Calu3 (cell line): ENCODE data around the gene TAC3. TPM values are rescaled to one million over a fixed set of nuclear protein-coding genes. Genes with fewer than 3 reads are reported as not detected.
"Not testable (repeated sequence)": the region's sequence is repeated elsewhere in the genome, so short reads cannot be mapped to it uniquely, and the experiment has no call there.

ENCODE experiments used
- BruUV-seq: library from RNA; stranded (reverse); fragments of 400-500 nt; replicated peaks from 2 replicates; lab custom pipeline; 2021; lab: Mats Ljungman, UMichigan
- CTCF ChIA-PET: fragments of 300-600 bp; sonication (Branson Sonifier 250); formaldehyde crosslinking; loops from one replicate; lab custom pipeline; 2022; ENCODE audit warnings: antibody characterized with exemption; lab: Charles Lee
- DNase-seq: peaks from one replicate; pipeline ENCODE4 v3.0.0; 2022
- H3K27ac Mint-ChIP-seq: one replicate; pipeline ENCODE4 v1.8.0; 2022; ENCODE audit warnings: mixed read lengths; ENCODE audit not compliant: unreplicated experiment
- H3K27me3 Mint-ChIP-seq: one replicate; pipeline ENCODE4 v1.8.0; 2022; ENCODE audit warnings: mixed read lengths; ENCODE audit not compliant: unreplicated experiment
- H3K36me3 Mint-ChIP-seq: one replicate; pipeline ENCODE4 v1.8.0; 2022; ENCODE audit warnings: mild to moderate bottlenecking, moderate library complexity, mixed read lengths; ENCODE audit not compliant: insufficient read depth, unreplicated experiment
- H3K4me1 Mint-ChIP-seq: one replicate; pipeline ENCODE4 v1.8.0; 2022; ENCODE audit warnings: mild to moderate bottlenecking, low read depth, mixed read lengths; ENCODE audit not compliant: unreplicated experiment
- H3K4me3 Mint-ChIP-seq: one replicate; pipeline ENCODE4 v1.8.0; 2022; ENCODE audit warnings: mild to moderate bottlenecking, low read depth, moderate library complexity, mixed read lengths; ENCODE audit not compliant: unreplicated experiment
- H3K9me3 Mint-ChIP-seq: one replicate; pipeline ENCODE4 v1.8.0; 2022; ENCODE audit warnings: low read depth, mixed read lengths; ENCODE audit not compliant: unreplicated experiment
- intact Hi-C: fragments of 100-400 bp; cut with micrococcal nuclease; formaldehyde crosslinking; loops from one replicate; pipeline ENCODE4 v1.10.0; 2022; ENCODE audit not compliant: unreplicated experiment
- total RNA-seq: library from RNA; stranded (reverse); gene quantifications from 2 replicates; pipeline ENCODE4 v1.2.3, GENCODE V29; 2022
- TF ChIP-seq, protein P1 (sequence below): fragments of 200-600 bp; IDR thresholded peaks from one replicate; pipeline ENCODE4 v1.8.0; 2022; ENCODE audit warnings: antibody characterized with exemption; ENCODE audit not compliant: unreplicated experiment

Gene TAC3
- total RNA-seq, 1 experiment from 2014 or later, result not detected

GRCh38 chr12:57019983-57020719 is 3.8 kb upstream of the TAC3 start:
- no peaks in the 10 kb centered on the region for H3K4me1 Mint-ChIP-seq
- CTCF ChIA-PET, result no interaction called here
- BruUV-seq, result no TSS peak
- no peak overlapping the region for H3K27ac Mint-ChIP-seq
- DNase-seq, result no peak
- peaks cover 28% of the 10 kb centered on the region for H3K27me3 Mint-ChIP-seq
- H3K36me3 Mint-ChIP-seq, result no peaks in the 10 kb centered on the region
- H3K4me3 Mint-ChIP-seq, result no peak overlapping the region
- intact Hi-C loops, result no loop called here
- no peaks in the 10 kb centered on the region for H3K9me3 Mint-ChIP-seq
- TF ChIP-seq, protein P1, sequence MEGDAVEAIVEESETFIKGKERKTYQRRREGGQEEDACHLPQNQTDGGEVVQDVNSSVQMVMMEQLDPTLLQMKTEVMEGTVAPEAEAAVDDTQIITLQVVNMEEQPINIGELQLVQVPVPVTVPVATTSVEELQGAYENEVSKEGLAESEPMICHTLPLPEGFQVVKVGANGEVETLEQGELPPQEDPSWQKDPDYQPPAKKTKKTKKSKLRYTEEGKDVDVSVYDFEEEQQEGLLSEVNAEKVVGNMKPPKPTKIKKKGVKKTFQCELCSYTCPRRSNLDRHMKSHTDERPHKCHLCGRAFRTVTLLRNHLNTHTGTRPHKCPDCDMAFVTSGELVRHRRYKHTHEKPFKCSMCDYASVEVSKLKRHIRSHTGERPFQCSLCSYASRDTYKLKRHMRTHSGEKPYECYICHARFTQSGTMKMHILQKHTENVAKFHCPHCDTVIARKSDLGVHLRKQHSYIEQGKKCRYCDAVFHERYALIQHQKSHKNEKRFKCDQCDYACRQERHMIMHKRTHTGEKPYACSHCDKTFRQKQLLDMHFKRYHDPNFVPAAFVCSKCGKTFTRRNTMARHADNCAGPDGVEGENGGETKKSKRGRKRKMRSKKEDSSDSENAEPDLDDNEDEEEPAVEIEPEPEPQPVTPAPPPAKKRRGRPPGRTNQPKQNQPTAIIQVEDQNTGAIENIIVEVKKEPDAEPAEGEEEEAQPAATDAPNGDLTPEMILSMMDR, result no peak

DNA sequence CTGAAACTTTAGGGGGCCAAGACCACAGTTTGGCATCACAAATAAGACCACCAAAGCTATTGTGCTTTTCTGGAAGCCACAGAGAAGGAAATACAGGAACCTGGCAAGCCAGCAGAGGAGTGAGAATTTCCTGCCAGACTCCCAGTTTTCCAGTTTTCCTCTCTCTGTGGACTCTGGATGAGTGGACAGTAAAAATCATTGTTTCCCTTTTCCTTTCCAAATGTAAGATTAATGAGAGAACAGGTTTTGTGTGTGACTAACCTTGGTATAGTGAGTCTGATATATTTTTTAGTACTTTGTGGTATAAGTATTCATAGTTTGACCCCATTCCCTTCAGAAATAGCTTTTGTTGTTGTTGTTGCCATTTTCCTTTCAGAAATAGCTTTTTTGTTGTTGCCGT is 2.6 kb upstream of the TAC3 start:
- peaks cover 28% of the 10 kb centered on the region for H3K27me3 Mint-ChIP-seq
- BruUV-seq, result no TSS peak
- no peak overlapping the region for H3K4me3 Mint-ChIP-seq
- no peak overlapping the region for H3K27ac Mint-ChIP-seq
- no peak for DNase-seq
- TF ChIP-seq, protein P1, result no peak
- CTCF ChIA-PET, result interaction anchor here (0.5 kb wide), 1 partner anchor 289 kb away, joined by 3 read pairs; no protein-coding TSS in a partner anchor
- no peaks in the 10 kb centered on the region for H3K4me1 Mint-ChIP-seq
- intact Hi-C loops, result no loop called here
- H3K9me3 Mint-ChIP-seq, result no peaks in the 10 kb centered on the region
- no peaks in the 10 kb centered on the region for H3K36me3 Mint-ChIP-seq

GRCh38 chr12:57018353-57018752 is 2.0 kb upstream of the TAC3 start:
- intact Hi-C loops, H3K4me1 Mint-ChIP-seq, H3K4me3 Mint-ChIP-seq, H3K27ac Mint-ChIP-seq, BruUV-seq, DNase-seq, H3K9me3 Mint-ChIP-seq, H3K36me3 Mint-ChIP-seq: not testable (repeated sequence)
- peaks cover 31% of the 10 kb centered on the region for H3K27me3 Mint-ChIP-seq
- CTCF ChIA-PET, result interaction anchor here (0.6 to 0.7 kb wide), 6 partner anchors 10 to 263 kb away, joined by 3 to 9 read pairs (median 4); partner anchors contain the start of gene ZBTB39

- intact Hi-C loops, result no loop called here
- CTCF ChIA-PET, result interaction anchor here (1.0 kb wide), 1 partner anchor 11 kb away, joined by 3 read pairs; no protein-coding TSS in a partner anchor
Observed at GRCh38 chr12:57012600-57013465, 3.5 kb downstream of the TAC3 start.

More at GRCh38 chr12:57012600-57013465, 3.5 kb downstream of the TAC3 start:
- H3K27me3 Mint-ChIP-seq, result peaks cover 70% of the 10 kb centered on the region
- H3K36me3 Mint-ChIP-seq, result no peaks in the 10 kb centered on the region
- H3K4me1 Mint-ChIP-seq, result no peaks in the 10 kb centered on the region
- DNase-seq, result no peak
- no TSS peak for BruUV-seq
- TF ChIP-seq, protein P1, result no peak
- no peaks in the 10 kb centered on the region for H3K9me3 Mint-ChIP-seq
- H3K4me3 Mint-ChIP-seq, result no peak overlapping the region
- no peak overlapping the region for H3K27ac Mint-ChIP-seq
